Endothelial cell of umbilical vein (primary cell): Measurements from ENCODE around the gene USP40.

Experiments
- EZH2 ChIP-seq: IDR thresholded peaks from 2 replicates; pipeline ENCODE4 v1.6.1; 2012; ENCODE audit warnings: borderline replicate concordance, low read depth, mild to moderate bottlenecking, moderate library complexity, low read length, inconsistent platforms; ENCODE audit not compliant: severe bottlenecking
- MYC ChIP-seq: IDR thresholded peaks from one replicate; pipeline ENCODE4 v1.6.1; 2011; ENCODE audit warnings: mild to moderate bottlenecking, low read depth, low read length
- POLR2AphosphoS5 ChIP-seq: IDR thresholded peaks from 2 replicates; pipeline ENCODE4 v1.6.1; 2012; ENCODE audit warnings: low read depth, mild to moderate bottlenecking, control low read depth, low read length, moderate library complexity; ENCODE audit not compliant: insufficient read depth
- TF ChIP-seq, protein P1 (sequence below), 2 donors: IDR thresholded peaks; 1 replicate in 1 of 2; 2 replicates in 1 of 2; pipeline ENCODE4 v1.5.1; 2011; ENCODE audit warnings: low read length in 2 of 2, mild to moderate bottlenecking in 2 of 2, moderate library complexity in 2 of 2, control low read depth in 1 of 2, inconsistent platforms in 1 of 2, low read depth in 1 of 2; ENCODE audit not compliant: insufficient read depth in 1 of 2; ENCODE audit errors: extremely low read depth in 1 of 2

DNA sequence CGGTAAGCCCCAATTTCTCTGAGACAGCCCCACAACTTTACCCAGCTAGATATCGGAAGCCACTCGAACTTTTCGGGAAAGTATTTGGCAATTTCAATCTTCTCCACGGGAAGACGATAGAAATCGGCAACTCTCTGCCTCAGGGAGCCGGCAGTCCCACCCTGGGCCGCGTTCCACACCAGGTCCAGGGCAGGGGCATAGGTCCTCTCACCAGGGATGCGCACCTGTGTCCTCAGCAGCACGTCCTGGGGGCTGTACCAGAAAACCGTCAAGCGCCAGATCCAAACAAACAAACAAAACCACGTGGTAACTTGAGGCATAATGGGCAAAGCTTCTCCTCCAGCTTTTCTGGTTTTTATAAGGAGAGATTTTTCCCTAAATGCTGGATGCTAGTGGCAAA lies 80.9 kb downstream of the USP40 start:
- TF ChIP-seq, protein P1, sequence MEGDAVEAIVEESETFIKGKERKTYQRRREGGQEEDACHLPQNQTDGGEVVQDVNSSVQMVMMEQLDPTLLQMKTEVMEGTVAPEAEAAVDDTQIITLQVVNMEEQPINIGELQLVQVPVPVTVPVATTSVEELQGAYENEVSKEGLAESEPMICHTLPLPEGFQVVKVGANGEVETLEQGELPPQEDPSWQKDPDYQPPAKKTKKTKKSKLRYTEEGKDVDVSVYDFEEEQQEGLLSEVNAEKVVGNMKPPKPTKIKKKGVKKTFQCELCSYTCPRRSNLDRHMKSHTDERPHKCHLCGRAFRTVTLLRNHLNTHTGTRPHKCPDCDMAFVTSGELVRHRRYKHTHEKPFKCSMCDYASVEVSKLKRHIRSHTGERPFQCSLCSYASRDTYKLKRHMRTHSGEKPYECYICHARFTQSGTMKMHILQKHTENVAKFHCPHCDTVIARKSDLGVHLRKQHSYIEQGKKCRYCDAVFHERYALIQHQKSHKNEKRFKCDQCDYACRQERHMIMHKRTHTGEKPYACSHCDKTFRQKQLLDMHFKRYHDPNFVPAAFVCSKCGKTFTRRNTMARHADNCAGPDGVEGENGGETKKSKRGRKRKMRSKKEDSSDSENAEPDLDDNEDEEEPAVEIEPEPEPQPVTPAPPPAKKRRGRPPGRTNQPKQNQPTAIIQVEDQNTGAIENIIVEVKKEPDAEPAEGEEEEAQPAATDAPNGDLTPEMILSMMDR (IDR thresholded peaks at IDR 0.05; ENCODE audit: extremely low read depth in 1 of 2, insufficient read depth in 1 of 2, low read depth in 1 of 2, low read length in 2 of 2) = no peak
- TF ChIP-seq EZH2 (no peak), MYC (no peak), POLR2AphosphoS5 (no peak)
